ENCODE data around the gene IQSEC1. TPM values are rescaled to one million over a fixed set of nuclear protein-coding genes. Genes with fewer than 3 reads are reported as not detected.

The IQSEC1 gene
- polyA plus RNA-seq, 1 donor (not counting 4 experiments of a cell fraction or from before 2014, with no cell fraction given) = 2.8 TPM

DNA sequence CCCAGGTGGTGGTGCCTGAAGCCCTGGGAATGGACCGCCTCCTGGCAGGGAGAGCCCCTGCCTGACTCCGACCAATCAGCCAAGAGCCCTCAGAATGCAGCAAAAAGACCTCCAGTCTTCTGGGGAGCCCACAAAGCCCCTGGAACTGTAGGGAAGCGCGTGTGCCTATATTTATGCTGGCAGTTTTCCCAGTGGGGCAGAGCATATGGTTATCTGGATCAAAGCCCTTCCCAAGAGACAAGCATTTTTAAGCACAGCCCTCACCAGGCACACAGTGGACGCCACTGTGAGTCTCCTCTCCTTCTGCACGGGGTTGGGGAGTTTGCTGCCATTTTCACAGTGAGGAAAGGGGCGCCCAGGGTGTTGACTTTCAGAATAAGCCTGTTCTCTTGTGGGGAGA is 150.9 kb downstream of the IQSEC1 start:
- FAIRE-seq (no peak), DNase-seq (ENCODE audit: low read depth, low spot score) (no peak)
- Histone ChIP-seq H3K27me3 (ENCODE audit: control insufficient read depth, extremely low read depth, insufficient read depth, low read length) (no peaks in the 10 kb centered on the region), H3K36me3 (ENCODE audit: control insufficient read depth in 2 of 2, extremely low read depth in 1 of 2, insufficient read depth in 2 of 2, low read length in 2 of 2) (peaks cover 0 to 18% of the 10 kb centered on the region in 2 experiments), H2AFZ (ENCODE audit: control insufficient read depth, low read length) (no peak overlapping the region), H3K9me1 (ENCODE audit: control insufficient read depth, extremely low read depth, insufficient read depth, low read length) (no peaks in the 10 kb centered on the region), H3K9me3 (ENCODE audit: control insufficient read depth, low read depth, low read length) (no peaks in the 10 kb centered on the region), H3K9ac (ENCODE audit: control insufficient read depth, extremely low read depth, insufficient read depth, low read length) (no peak overlapping the region), H4K20me1 (ENCODE audit: control insufficient read depth, extremely low read depth, insufficient read depth, low read length) (no peaks in the 10 kb centered on the region), H3K4me3 (ENCODE audit: control insufficient read depth in 2 of 3, extremely low read depth in 1 of 3, insufficient read depth in 2 of 3, low read depth in 1 of 3, low read length in 3 of 3) (no peak overlapping the region), H3K79me2 (ENCODE audit: control insufficient read depth, insufficient read depth, low read length) (no peaks in the 10 kb centered on the region), H3K27ac (ENCODE audit: control insufficient read depth, insufficient read depth, low read length) (no peak overlapping the region), H3K4me2 (ENCODE audit: control insufficient read depth, extremely low read depth, insufficient read depth, low read depth, low read length) (no peak overlapping the region), H3K4me1 (ENCODE audit: control insufficient read depth, extremely low read depth, insufficient read depth, low read length) (no peaks in the 10 kb centered on the region)
- dilution Hi-C loops (cut with MboI; ENCODE audit: extremely low pct_ligation_motif_present, low sequenced_read_pairs) = no loop called here
- TF ChIP-seq, protein P1, sequence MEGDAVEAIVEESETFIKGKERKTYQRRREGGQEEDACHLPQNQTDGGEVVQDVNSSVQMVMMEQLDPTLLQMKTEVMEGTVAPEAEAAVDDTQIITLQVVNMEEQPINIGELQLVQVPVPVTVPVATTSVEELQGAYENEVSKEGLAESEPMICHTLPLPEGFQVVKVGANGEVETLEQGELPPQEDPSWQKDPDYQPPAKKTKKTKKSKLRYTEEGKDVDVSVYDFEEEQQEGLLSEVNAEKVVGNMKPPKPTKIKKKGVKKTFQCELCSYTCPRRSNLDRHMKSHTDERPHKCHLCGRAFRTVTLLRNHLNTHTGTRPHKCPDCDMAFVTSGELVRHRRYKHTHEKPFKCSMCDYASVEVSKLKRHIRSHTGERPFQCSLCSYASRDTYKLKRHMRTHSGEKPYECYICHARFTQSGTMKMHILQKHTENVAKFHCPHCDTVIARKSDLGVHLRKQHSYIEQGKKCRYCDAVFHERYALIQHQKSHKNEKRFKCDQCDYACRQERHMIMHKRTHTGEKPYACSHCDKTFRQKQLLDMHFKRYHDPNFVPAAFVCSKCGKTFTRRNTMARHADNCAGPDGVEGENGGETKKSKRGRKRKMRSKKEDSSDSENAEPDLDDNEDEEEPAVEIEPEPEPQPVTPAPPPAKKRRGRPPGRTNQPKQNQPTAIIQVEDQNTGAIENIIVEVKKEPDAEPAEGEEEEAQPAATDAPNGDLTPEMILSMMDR (optimal IDR thresholded peaks at IDR 0.05 in 1 of 3, IDR thresholded peaks at IDR 0.05 in 1 of 3, conservative IDR thresholded peaks at IDR 0.05 in 1 of 3; ENCODE audit: extremely low read depth in 1 of 3, insufficient read depth in 2 of 3, low read length in 3 of 3) = no peak

DNA sequence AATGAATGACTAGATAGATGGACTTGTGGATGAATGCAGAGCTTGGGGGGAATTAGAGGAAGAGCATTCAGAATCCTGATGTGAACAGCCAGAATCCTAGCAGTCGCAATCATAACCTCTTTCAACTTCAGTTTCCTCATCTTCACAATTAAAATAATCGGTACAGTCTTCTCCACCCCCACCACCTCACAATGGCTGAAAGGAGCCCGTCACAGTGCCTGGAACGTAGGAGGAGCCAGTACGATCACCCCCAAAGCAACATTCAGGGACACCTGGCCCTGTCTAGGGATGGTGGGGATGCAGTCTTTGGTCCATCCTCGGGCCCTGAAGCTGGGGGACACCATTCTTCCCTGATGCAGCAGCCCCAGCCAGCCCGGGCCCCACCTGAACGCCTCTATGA is 151.5 kb downstream of the IQSEC1 start:
- no peaks in the 10 kb centered on the region for H3K27me3 ChIP-seq (ENCODE audit: control insufficient read depth, extremely low read depth, insufficient read depth, low read length)
- H3K4me3 ChIP-seq (ENCODE audit: control insufficient read depth in 2 of 3, extremely low read depth in 1 of 3, insufficient read depth in 2 of 3, low read depth in 1 of 3, low read length in 3 of 3) = no peak overlapping the region
- H3K27ac ChIP-seq (ENCODE audit: control insufficient read depth, insufficient read depth, low read length) = no peak overlapping the region
- no peak overlapping the region for H3K9ac ChIP-seq (ENCODE audit: control insufficient read depth, extremely low read depth, insufficient read depth, low read length)
- no peak for TF ChIP-seq EZH2 (IDR thresholded peaks at IDR 0.05; ENCODE audit: low read length)
- TF ChIP-seq, protein P1 (optimal IDR thresholded peaks at IDR 0.05 in 1 of 3, IDR thresholded peaks at IDR 0.05 in 1 of 3, conservative IDR thresholded peaks at IDR 0.05 in 1 of 3; ENCODE audit: extremely low read depth in 1 of 3, insufficient read depth in 2 of 3, low read length in 3 of 3) = no peak
- H3K79me2 ChIP-seq (ENCODE audit: control insufficient read depth, insufficient read depth, low read length) = no peaks in the 10 kb centered on the region
- dilution Hi-C loops (cut with MboI; ENCODE audit: extremely low pct_ligation_motif_present, low sequenced_read_pairs) = no loop called here
- DNase-seq (ENCODE audit: low read depth, low spot score) = no peak
- no peaks in the 10 kb centered on the region for H3K9me1 ChIP-seq (ENCODE audit: control insufficient read depth, extremely low read depth, insufficient read depth, low read length)
- peaks cover 0 to 18% of the 10 kb centered on the region in 2 experiments for H3K36me3 ChIP-seq (ENCODE audit: control insufficient read depth in 2 of 2, extremely low read depth in 1 of 2, insufficient read depth in 2 of 2, low read length in 2 of 2)
- no peak for FAIRE-seq
- H4K20me1 ChIP-seq (ENCODE audit: control insufficient read depth, extremely low read depth, insufficient read depth, low read length) = no peaks in the 10 kb centered on the region
- H3K9me3 ChIP-seq (ENCODE audit: control insufficient read depth, low read depth, low read length) = no peaks in the 10 kb centered on the region
- H2AFZ ChIP-seq (ENCODE audit: control insufficient read depth, low read length) = no peak overlapping the region
- H3K4me1 ChIP-seq (ENCODE audit: control insufficient read depth, extremely low read depth, insufficient read depth, low read length) = no peaks in the 10 kb centered on the region
- H3K4me2 ChIP-seq (ENCODE audit: control insufficient read depth, extremely low read depth, insufficient read depth, low read depth, low read length) = no peak overlapping the region
